ENCODE data around the gene STAT6.

STAT6 gene

DNA sequence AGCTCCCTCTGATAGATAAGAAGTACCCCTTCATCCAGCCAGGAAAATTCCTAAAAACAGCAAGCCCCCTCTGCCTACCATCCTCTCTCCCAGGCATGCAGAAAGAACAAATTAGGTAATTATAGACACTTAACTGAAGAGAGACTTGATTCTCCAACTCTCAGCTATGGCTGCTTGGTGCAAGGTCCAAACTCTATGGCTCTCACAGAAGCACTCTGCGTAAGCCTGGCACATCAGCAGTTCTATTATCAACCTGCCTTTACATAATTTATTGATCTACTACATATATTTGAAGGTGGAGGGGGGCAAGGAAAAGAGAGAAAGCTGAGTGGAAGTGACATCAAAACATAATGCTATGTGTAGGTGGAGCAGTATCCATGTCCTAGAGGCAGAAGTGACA lies 60.2 kb downstream of the STAT6 start:
- DNase-seq (ENCODE audit: low read depth in 3 of 3): no peak

DNA sequence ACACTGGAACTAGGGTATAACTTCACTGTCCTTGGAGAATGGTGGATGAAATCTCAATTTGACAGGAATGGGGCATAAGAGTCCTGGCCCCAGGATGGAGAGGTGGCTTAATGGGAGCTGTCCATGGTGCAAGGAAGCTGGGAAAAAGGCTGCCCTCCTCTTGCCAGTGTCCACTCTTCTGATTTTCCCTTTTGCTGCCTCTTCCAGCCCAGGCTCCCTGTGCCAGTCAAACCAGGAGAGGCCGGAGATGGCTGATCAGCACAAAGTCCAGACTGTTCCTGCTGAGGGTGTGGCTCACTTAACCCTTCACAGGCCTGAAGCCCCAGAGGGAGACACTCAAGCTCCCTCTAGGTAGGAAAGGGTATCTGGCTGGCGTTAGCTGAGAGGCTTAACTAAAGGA lies 61.3 kb downstream of the STAT6 start, which contains the start of gene MYO1A:
Gene MYO1A, minus strand, starts transcription at position 240 of the 400 bp plus-strand sequence. CDS start 1,806 bp downstream, outside the sequence.
- no peak for DNase-seq (ENCODE audit: low read depth in 3 of 3)

DNA sequence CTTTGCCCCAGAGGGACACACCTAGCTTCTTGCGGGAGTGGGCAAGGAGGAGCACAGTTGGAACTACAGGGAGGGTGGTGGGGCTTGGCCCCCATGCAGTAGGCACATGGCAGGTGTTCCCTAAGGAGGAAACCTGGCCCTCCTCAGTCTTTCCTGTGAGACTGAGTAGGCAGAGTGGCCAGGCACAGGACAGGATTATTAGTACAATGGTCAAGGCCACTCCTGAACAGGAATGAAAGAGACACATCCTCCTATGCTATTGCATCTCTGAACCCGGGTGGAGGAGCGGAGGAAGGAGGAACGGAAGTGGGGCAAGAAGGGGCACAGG lies 62.1 kb downstream of the STAT6 start:
- DNase-seq (ENCODE audit: low read depth in 3 of 3): no peak

DNA sequence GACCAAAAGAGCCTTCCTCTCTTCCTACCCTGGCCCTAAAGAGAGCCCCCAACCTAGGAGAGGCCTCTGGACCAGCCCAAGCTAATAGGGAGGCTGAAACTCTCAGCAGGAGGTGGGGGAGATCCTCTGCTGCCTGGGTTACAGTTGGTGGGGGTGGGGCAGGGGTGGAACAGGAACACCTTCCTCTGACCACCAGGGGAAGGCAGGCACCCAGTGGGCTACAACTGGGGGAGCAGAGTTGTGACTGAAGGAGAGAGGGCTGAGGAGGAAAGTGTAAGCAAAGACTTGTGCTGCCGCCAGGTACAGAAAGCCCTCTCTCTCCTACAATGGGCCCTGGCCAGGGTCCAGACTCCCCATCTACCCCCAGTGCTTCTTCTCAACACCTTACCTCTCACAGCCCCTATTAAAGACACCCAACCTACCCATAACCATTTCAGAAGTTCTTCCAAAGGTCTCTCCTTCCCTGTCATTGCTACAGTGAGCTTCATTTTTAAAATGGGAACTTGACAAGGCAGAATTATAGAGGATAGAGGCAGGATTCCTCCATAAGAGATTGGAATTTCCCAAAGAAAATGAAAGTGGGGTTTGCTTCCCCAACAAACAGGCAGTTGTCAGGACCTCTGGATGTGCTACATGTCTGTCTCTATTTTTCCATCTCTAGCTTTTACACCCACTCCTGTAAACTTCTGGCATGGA lies 62.6 kb downstream of the STAT6 start:
- no peak for DNase-seq (ENCODE audit: low read depth in 3 of 3)

DNA sequence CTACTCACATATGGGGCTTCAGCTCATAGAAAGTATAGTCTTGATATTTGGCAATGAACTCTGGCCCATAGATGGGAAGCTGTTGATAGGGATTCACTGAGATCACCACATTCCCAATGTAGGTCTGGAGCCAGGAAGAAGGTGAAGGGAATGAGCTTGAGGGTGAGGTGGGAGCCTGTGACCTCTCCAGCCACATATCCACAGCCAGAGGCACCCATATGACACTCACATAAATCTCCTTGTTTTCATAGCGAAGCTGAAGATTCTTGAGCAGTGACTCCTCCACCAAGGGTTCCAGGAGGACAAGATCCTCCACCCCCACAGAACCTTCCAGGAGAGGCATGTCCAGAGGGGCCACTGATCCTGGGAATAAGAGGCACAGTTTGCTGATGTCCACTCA lies 63.2 kb downstream of the STAT6 start:
- no peak for DNase-seq (ENCODE audit: low read depth in 3 of 3)

DNA sequence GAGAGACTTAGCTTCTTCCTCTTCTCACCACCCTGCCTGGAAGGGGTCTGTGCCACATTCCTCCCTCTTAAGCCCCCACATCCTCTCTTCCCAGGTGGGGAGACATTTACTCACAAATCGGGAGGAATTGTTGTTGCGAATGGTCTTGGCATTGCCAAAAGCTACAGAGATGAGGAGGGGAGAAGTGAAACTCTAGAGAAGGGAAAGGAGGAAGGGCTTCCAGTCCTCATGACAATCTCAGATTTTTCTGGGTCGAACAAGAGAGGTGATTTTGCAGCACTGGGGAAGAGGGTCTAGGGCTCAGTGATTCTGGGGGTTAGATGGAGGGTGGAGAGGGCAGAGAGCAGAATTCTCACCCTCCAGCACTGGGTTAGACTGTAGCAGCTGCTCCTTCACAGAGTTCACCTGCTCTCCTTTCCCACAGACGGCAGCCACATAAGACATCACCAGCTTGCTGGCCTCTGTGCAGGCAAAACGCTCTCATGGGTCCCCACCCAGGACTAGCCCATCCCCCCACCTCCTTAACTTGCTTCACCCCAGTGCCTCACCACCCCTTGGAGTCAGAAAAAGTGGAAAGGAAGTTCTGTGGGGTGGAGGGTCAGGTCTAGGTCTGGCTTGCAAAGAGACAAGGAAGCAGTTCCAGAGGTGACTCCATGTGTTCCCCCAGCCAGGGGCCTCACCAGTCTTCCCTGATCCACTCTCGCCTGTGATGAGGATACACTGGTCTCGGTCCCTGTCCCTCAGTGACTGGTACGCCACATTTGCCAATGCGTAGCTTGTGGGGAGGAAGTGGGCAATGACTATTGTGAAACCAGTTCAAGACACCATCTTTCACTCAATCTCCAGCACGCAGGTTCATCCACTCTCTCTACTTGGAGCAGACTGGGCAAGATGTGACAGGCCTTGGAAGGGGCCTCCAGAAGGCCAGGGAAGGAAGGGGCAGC lies 63.9 kb downstream of the STAT6 start:
- peak in 1 of 3 experiments; percentile 49 for DNase-seq (ENCODE audit: low read depth in 3 of 3)

DNA sequence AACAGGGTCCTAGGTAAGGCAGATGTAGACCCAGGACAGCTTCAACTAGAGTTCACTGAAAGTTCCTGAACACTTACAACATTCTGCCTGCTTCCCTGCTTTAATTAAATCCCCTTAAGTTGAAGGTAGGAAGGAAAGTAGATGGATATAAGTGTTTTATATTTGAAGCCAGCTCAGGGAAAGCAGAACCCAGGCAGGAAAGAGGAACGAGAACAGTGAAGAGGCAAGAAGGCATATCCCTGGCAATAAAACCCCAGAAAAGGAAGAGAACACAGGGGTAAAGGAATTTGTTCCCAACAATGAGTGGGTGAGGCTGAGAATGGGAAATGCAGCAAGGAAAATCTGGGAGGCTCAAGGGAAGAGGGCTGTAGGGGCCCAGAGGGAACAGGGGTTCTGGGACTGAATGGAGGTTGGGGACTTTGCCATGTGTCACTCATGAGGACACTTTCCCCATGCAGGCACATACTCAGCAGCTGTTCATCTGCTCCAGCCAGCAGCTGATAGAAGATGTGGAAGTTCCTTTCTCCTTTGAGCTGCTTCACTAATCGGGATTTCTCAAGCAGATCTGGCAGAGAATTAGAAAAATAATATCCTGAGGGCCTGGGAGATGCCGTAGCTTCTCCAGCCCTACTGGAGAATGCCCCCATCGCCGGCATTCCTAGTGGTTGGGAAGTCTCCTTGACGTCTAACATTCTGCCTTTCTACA lies 64.9 kb downstream of the STAT6 start:
- DNase-seq (ENCODE audit: low read depth in 3 of 3): no peak
